ENCODE results near the gene MBNL2.

DNA sequence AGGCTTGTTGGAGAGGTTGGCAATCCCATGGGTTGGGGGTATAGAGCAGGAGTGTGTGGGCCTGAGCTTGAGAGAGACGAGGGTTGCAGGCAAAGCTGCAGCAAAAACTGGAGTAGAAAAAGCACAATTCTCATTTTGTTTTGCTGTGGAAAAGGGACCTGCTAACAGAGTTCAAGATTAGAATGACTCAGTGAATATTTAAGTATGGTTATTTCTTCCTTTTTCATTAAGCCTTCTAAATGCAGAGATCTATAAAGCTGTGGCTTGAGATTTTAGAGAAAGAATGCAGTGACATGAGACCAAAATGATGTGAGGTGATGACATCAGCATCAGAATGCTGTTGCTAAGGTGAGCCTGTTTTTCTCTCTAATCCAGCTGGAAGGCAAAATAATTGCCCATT is 10.8 kb upstream of the MBNL2 start:
- TF ChIP-seq, protein P1, sequence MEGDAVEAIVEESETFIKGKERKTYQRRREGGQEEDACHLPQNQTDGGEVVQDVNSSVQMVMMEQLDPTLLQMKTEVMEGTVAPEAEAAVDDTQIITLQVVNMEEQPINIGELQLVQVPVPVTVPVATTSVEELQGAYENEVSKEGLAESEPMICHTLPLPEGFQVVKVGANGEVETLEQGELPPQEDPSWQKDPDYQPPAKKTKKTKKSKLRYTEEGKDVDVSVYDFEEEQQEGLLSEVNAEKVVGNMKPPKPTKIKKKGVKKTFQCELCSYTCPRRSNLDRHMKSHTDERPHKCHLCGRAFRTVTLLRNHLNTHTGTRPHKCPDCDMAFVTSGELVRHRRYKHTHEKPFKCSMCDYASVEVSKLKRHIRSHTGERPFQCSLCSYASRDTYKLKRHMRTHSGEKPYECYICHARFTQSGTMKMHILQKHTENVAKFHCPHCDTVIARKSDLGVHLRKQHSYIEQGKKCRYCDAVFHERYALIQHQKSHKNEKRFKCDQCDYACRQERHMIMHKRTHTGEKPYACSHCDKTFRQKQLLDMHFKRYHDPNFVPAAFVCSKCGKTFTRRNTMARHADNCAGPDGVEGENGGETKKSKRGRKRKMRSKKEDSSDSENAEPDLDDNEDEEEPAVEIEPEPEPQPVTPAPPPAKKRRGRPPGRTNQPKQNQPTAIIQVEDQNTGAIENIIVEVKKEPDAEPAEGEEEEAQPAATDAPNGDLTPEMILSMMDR (conservative IDR thresholded peaks at IDR 0.05; ENCODE audit: low read depth, low read length) = no peak
- TF ChIP-seq CEBPB (IDR thresholded peaks at IDR 0.05; ENCODE audit: low read depth, low read length) (no peak), RFX5 (IDR thresholded peaks at IDR 0.05; ENCODE audit: low read depth, low read length) (no peak), POLR2A (IDR thresholded peaks at IDR 0.05; ENCODE audit: low read depth, low read length) (no peak), BHLHE40 (IDR thresholded peaks at IDR 0.05; ENCODE audit: low read depth, low read length) (no peak), RCOR1 (IDR thresholded peaks at IDR 0.05; ENCODE audit: insufficient replicate concordance, low read length) (no peak), CHD1 (IDR thresholded peaks at IDR 0.05; ENCODE audit: low read depth, low read length) (no peak), FOS (IDR thresholded peaks at IDR 0.05; ENCODE audit: low read depth, low read length) (no peak), SMC3 (IDR thresholded peaks at IDR 0.05; ENCODE audit: low read depth, low read length) (no peak), MAFK (IDR thresholded peaks at IDR 0.05; ENCODE audit: low read depth, low read length) (no peak)
- TF ChIP-seq, protein P2, sequence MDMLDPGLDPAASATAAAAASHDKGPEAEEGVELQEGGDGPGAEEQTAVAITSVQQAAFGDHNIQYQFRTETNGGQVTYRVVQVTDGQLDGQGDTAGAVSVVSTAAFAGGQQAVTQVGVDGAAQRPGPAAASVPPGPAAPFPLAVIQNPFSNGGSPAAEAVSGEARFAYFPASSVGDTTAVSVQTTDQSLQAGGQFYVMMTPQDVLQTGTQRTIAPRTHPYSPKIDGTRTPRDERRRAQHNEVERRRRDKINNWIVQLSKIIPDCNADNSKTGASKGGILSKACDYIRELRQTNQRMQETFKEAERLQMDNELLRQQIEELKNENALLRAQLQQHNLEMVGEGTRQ (IDR thresholded peaks at IDR 0.05; ENCODE audit: low read depth, low read length) = no peak
- TF ChIP-seq, protein P3, sequence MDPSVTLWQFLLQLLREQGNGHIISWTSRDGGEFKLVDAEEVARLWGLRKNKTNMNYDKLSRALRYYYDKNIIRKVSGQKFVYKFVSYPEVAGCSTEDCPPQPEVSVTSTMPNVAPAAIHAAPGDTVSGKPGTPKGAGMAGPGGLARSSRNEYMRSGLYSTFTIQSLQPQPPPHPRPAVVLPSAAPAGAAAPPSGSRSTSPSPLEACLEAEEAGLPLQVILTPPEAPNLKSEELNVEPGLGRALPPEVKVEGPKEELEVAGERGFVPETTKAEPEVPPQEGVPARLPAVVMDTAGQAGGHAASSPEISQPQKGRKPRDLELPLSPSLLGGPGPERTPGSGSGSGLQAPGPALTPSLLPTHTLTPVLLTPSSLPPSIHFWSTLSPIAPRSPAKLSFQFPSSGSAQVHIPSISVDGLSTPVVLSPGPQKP (IDR thresholded peaks at IDR 0.05; ENCODE audit: borderline replicate concordance, low read depth, low read length) = no peak

Measured in IMR-90 (cell line).